HepG2 (cell line): ENCODE data around the gene ZBTB7C. TPM values are rescaled to one million over a fixed set of nuclear protein-coding genes. Genes with fewer than 3 reads are reported as not detected.

ENCODE experiments used
- ATAC-seq: fragments of 200-7000 bp; cut with Tn5 transposase; 3 replicates; pipeline ENCODE4 v1.9.1; 2020; ENCODE audit warnings: mild to moderate bottlenecking, moderate library complexity
- BruUV-seq: library from RNA; stranded (reverse); fragments of 400-500 nt; replicated peaks from 2 replicates; lab custom pipeline; 2021; lab: Mats Ljungman, UMichigan
- CTCF ChIA-PET: fragments of 300-600 bp; formaldehyde crosslinking; extraction: SDS; loops from one replicate; lab custom pipeline; 2021; ENCODE audit warnings: low total read pairs, inconsistent platforms, low intra/inter-chr PET ratio; lab: Yijun Ruan, JAX
- POLR2A ChIA-PET: fragments of 350-600 bp; sonication (Branson Sonifier 250); formaldehyde crosslinking; loops from one replicate; lab custom pipeline; 2020; ENCODE audit warnings: antibody characterized with exemption, inconsistent platforms; lab: Yijun Ruan, JAX
- DNase-seq: peaks from one replicate; pipeline ENCODE4 v3.0.0-alpha.2; 2015; ENCODE audit warnings: low spot score
- FAIRE-seq: peaks from 3 replicates; lab custom pipeline; 2011; peaks lifted over from hg19 to GRCh38; lab: Jason Lieb, UNC
- H2AFZ ChIP-seq: one replicate; pipeline ENCODE4 v1.6.1; 2011; ENCODE audit warnings: low read length, inconsistent platforms
- H3K27ac ChIP-seq: fragments of 300-600 bp; 3 replicates; pipeline ENCODE4 v1.8.0; 2011; ENCODE audit warnings: mixed run types, mild to moderate bottlenecking, mixed read lengths, low read length, inconsistent platforms; ENCODE audit not compliant: insufficient read depth; ENCODE audit errors: extremely low read length
- H3K27me3 ChIP-seq, 2 experiments: fragments of 200-600 bp in 1 of 2; 2 replicates in 1 of 2; 3 replicates in 1 of 2; pipeline versions ENCODE4 v1.6.0 to v1.8.0; 2011; ENCODE audit warnings: low read length in 2 of 2, mild to moderate bottlenecking in 2 of 2, moderate library complexity in 2 of 2, inconsistent platforms in 1 of 2; ENCODE audit not compliant: insufficient read depth in 2 of 2, control insufficient read depth in 1 of 2
- H3K36me3 ChIP-seq, 2 experiments: fragments of 200-600 bp in 1 of 2; replicated peaks in 1 of 2; 2 replicates in 1 of 2; 3 replicates in 1 of 2; pipeline versions ENCODE4 v1.5.1 to v1.8.0; 2011; ENCODE audit warnings: low read length in 2 of 2, inconsistent platforms in 1 of 2; ENCODE audit not compliant: insufficient read depth in 2 of 2, control insufficient read depth in 1 of 2
- H3K4me1 ChIP-seq: 2 replicates; pipeline ENCODE4 v1.5.1; 2012; ENCODE audit warnings: low read length, inconsistent platforms; ENCODE audit not compliant: insufficient read depth
- H3K4me2 ChIP-seq: 2 replicates; pipeline ENCODE4 v1.6.0; 2011; ENCODE audit warnings: low read depth, low read length, inconsistent platforms
- H3K4me3 ChIP-seq, 3 experiments: fragments of 200-600 bp in 1 of 3; sonication (generic), shearing (Covaris generic) in 1 of 3; replicated peaks in 1 of 3; 2 replicates each; pipeline ENCODE4 v1.5.1; 2011 to 2016; ENCODE audit warnings: low read length in 3 of 3, inconsistent platforms in 2 of 3, low read depth in 2 of 3, mild to moderate bottlenecking in 2 of 3, control low read depth in 1 of 3, mixed read lengths in 1 of 3; ENCODE audit not compliant: insufficient read depth in 1 of 3
- H3K79me2 ChIP-seq: one replicate; pipeline ENCODE4 v1.6.1; 2011; ENCODE audit warnings: low read length, inconsistent platforms; ENCODE audit not compliant: insufficient read depth
- H3K9ac ChIP-seq: 2 replicates; pipeline ENCODE4 v1.6.0; 2011; ENCODE audit warnings: mild to moderate bottlenecking, low read depth, low read length, inconsistent platforms; ENCODE audit not compliant: insufficient read depth
- H3K9me3 ChIP-seq: 2 replicates; pipeline ENCODE4 v1.5.1; 2012; ENCODE audit warnings: mild to moderate bottlenecking, low read length
- H4K20me1 ChIP-seq: 2 replicates; pipeline ENCODE4 v1.6.0; 2011; ENCODE audit warnings: inconsistent platforms, mild to moderate bottlenecking, low read length, moderate library complexity; ENCODE audit not compliant: insufficient read depth
- ARID4A ChIP-seq: sonication (generic); formaldehyde crosslinking; IDR thresholded peaks from 2 replicates; pipeline ENCODE4 v1.5.0; 2020; ENCODE audit warnings: mild to moderate bottlenecking, missing genetic modification reagents, borderline replicate concordance
- ATM ChIP-seq: fragments of 450-650 bp; IDR thresholded peaks from 2 replicates; pipeline ENCODE4 v1.7.1; 2017; ENCODE audit warnings: mild to moderate bottlenecking, borderline replicate concordance
- SMAD3 ChIP-seq: sonication (generic); formaldehyde crosslinking; IDR thresholded peaks from 2 replicates; pipeline ENCODE4 v1.4.0; 2020; ENCODE audit warnings: missing genetic modification reagents
- ZFP1 ChIP-seq: IDR thresholded peaks from 2 replicates; pipeline ENCODE4 v1.6.1; 2016
- ZNF281 ChIP-seq: sonication (generic); formaldehyde crosslinking; IDR thresholded peaks from 2 replicates; pipeline ENCODE4 v1.4.0; 2020; ENCODE audit warnings: missing genetic modification reagents, borderline replicate concordance
- ZNF431 ChIP-seq: sonication (generic); formaldehyde crosslinking; IDR thresholded peaks from 2 replicates; pipeline ENCODE4 v1.9.0; 2022; ENCODE audit warnings: missing genetic modification reagents, low read depth, mild to moderate bottlenecking, borderline replicate concordance
- ZNF432 ChIP-seq: sonication (generic); formaldehyde crosslinking; IDR thresholded peaks from 2 replicates; pipeline ENCODE4 v1.5.0; 2020; ENCODE audit warnings: missing genetic modification reagents, mild to moderate bottlenecking, borderline replicate concordance
- ZNF75D ChIP-seq: sonication (generic); formaldehyde crosslinking; IDR thresholded peaks from 2 replicates; pipeline ENCODE4 v1.8.1; 2023; ENCODE audit warnings: missing genetic modification reagents, mild to moderate bottlenecking, borderline replicate concordance
- ZNF772 ChIP-seq: sonication (generic); formaldehyde crosslinking; IDR thresholded peaks from 2 replicates; pipeline ENCODE4 v1.5.0; 2020; ENCODE audit warnings: mild to moderate bottlenecking, missing genetic modification reagents
- WGBS: methylation state at CpG from one replicate; pipeline ENCODE4 v1.1.6; 2017; ENCODE audit warnings: low lambda C conversion rate; 5-methylcytosine and 5-hydroxymethylcytosine counted together
- in situ Hi-C: cut with HindIII; loops from 2 replicates; pipeline ENCODE4 v1.10.0; 2017; ENCODE audit warnings: low pct_unique_long_range_greater_than_20kb; ENCODE audit not compliant: extremely low pct_ligation_motif_present
- intact Hi-C: fragments of 100-400 bp; cut with micrococcal nuclease; formaldehyde crosslinking; loops from one replicate; pipeline ENCODE4 v1.10.0; 2022; ENCODE audit not compliant: unreplicated experiment
- polyA plus RNA-seq, 8 experiments: library from polyadenylated mRNA; depleted of rRNA in 3 of 8; stranded (reverse) in 7 of 8; unstranded in 1 of 8; fragments of >200 nt; fragmentation: Illumina TruSeq in 4 of 8; extraction: Trizol in 4 of 8; gene quantifications; 2 replicates each; pipeline versions ENCODE4 v1.2.1 to v1.2.3, GENCODE V29; 2011 to 2016; ENCODE audit warnings: low read depth in 4 of 8, missing spikeins in 1 of 8, mixed read lengths in 1 of 8; ENCODE audit not compliant: insufficient read depth in 1 of 8
- total RNA-seq, 5 experiments: library from RNA; depleted of rRNA; stranded (reverse); fragments of >200 nt; fragmentation: Illumina TruSeq; extraction: Trizol; gene quantifications; 2 replicates each; pipeline ENCODE4 v1.2.3, GENCODE V29; 2016; ENCODE audit warnings: low read depth in 1 of 5

The ZBTB7C gene
- total and polyA plus RNA-seq, 2 of the 13 experiments (the other 11 are each of a cell fraction or from before 2014, with no cell fraction given) = 0.01 to 0.04 TPM

GRCh38 chr18:48116017-48116416 is 293.2 kb downstream of the ZBTB7C start:
- ChIA-PET CTCF (no interaction called here), POLR2A (no interaction called here)
- no peak overlapping the region for H3K4me3 ChIP-seq
- no TSS peak for BruUV-seq
- no peaks in the 10 kb centered on the region for H3K36me3 ChIP-seq
- intact Hi-C loops (no loop called here), in situ Hi-C loops (no loop called here)
- H3K4me1 ChIP-seq = no peaks in the 10 kb centered on the region
- FAIRE-seq (no peak), DNase-seq (no peak), ATAC-seq (no peak)
- TF ChIP-seq ARID4A (CRISPR knock-in tag) (no peak), ZNF75D (no peak), SMAD3 (no peak), ZNF432 (no peak), ZFP1 (CRISPR knock-in tag) (no peak), ATM (no peak), ZNF281 (CRISPR knock-in tag) (no peak), ZNF431 (no peak), ZNF772 (no peak)
- WGBS = 57% methylated on average over 7 of the region's 7 CpGs
- no peak overlapping the region for H3K9ac ChIP-seq
- no peak overlapping the region for H2AFZ ChIP-seq
- H3K9me3 ChIP-seq = no peaks in the 10 kb centered on the region
- H3K79me2 ChIP-seq = no peaks in the 10 kb centered on the region
- no peak overlapping the region for H3K4me2 ChIP-seq
- H3K27ac ChIP-seq = no peak overlapping the region
- peaks cover 0 to 4% of the 10 kb centered on the region in 2 experiments; a peak in 2 of 5 replicates for H3K27me3 ChIP-seq
- H4K20me1 ChIP-seq = no peaks in the 10 kb centered on the region
